ENCODE measurements around the gene PKN2.

PKN2 gene

DNA sequence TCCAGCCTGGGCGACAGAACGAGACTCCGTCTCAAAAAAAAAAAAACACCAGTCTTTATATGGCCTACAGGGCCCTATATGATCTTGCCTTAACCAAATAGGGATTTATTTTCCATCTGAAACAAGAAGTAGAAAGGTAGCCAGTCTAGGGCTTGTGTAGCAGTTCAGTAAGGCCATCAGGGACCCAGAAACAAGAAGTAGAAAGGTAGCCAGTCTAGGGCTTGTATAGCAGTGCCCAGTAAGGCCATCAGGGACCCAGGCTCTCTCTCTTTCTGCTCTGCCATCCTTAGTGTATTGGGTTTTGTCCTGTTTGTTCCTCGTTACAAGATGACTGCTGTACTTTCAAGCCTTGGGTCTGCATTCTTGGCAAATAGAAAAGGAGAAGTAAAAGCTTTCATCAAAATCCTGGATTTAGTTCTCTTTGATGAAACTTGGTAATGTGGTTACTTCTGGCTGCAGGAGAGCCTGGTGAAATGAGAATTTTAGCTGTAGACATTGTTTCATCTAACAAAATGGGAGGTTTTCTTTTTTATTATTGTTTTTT is 46.1 kb downstream of the PKN2 start:
- FAIRE-seq (no peak), DNase-seq (ENCODE audit: insufficient read length, low spot score) (no peak)
- TF ChIP-seq TAF1 (IDR thresholded peaks at IDR 0.05; ENCODE audit: low read depth, low read length) (no peak), POLR2A (IDR thresholded peaks at IDR 0.05; ENCODE audit: low read depth, low read length) (no peak), POU2F2 (IDR thresholded peaks at IDR 0.05; ENCODE audit: low read depth, low read length) (no peak), PAX5 (IDR thresholded peaks at IDR 0.05; ENCODE audit: insufficient read depth, low read length, severe bottlenecking) (no peak), SPI1 (IDR thresholded peaks at IDR 0.05; ENCODE audit: low read depth, low read length) (no peak), POLR2AphosphoS5 (IDR thresholded peaks at IDR 0.05; ENCODE audit: low read depth, low read length) (no peak)

DNA sequence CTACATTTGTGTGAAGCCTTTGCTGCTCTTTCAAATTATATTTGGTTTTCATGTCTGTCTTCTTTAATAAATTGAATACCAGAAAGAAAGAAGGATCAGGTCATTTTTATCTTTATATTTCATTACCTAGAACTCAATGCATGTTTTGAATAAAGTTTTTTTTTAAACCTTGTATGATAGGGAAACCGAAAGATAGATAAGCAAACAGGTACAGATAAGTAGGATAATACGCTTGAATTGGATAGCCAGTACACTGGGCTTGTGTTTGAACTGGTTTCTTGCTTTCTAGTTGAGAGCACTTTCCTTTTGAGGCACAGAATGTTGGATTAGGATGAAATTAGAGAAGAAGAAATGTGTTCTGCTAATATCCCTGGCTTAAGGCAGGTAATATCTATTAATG is 46.9 kb downstream of the PKN2 start:
- TF ChIP-seq POU2F2 (IDR thresholded peaks at IDR 0.05; ENCODE audit: low read depth, low read length) (no peak), POLR2A (IDR thresholded peaks at IDR 0.05; ENCODE audit: low read depth, low read length) (no peak), TAF1 (IDR thresholded peaks at IDR 0.05; ENCODE audit: low read depth, low read length) (no peak), SPI1 (IDR thresholded peaks at IDR 0.05; ENCODE audit: low read depth, low read length) (no peak), PAX5 (IDR thresholded peaks at IDR 0.05; ENCODE audit: insufficient read depth, low read length, severe bottlenecking) (no peak), POLR2AphosphoS5 (IDR thresholded peaks at IDR 0.05; ENCODE audit: low read depth, low read length) (no peak)
- no peak for FAIRE-seq
- DNase-seq (ENCODE audit: insufficient read length, low spot score), result no peak

DNA sequence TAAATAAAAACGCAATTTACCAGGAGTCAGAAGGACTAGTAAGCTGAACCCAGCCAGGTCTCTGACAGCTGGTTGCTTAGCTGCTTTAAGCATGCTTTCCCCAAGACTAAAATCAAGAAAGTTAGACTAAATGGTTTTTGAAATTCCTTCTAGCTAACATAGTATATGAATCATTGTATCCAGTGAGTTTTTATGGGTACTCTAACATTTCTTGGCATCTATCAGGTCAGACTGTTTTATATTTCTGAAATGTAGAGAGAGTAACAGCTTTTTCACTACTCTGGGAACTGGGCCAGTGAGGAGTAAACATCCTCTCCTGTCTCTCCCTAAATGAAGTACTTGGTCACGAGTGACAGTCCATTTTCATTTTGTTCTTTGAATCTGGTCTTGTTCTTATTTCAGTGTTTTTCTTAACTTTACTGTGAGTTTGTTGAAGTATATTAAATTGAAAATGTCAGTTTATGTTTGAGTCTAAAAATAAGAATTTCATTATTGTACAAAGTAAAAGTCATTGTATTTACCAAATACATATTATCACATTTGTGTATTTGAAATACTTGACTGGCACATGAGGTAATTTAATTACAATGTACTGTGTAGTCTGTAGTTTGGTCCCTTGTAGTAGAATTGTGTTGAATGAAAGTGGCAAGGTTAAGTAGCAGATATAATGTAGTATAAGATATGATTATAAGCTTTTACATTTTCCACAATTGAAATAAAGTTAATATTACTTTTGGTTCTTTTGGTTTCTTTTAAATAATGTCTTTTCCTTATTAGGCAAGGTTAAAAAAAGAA is 47.6 kb downstream of the PKN2 start:
- FAIRE-seq (no peak), DNase-seq (ENCODE audit: insufficient read length, low spot score) (no peak)
- TF ChIP-seq POLR2A (IDR thresholded peaks at IDR 0.05; ENCODE audit: low read depth, low read length), result no peak
- no peak for TF ChIP-seq PAX5 (IDR thresholded peaks at IDR 0.05; ENCODE audit: insufficient read depth, low read length, severe bottlenecking)

DNA sequence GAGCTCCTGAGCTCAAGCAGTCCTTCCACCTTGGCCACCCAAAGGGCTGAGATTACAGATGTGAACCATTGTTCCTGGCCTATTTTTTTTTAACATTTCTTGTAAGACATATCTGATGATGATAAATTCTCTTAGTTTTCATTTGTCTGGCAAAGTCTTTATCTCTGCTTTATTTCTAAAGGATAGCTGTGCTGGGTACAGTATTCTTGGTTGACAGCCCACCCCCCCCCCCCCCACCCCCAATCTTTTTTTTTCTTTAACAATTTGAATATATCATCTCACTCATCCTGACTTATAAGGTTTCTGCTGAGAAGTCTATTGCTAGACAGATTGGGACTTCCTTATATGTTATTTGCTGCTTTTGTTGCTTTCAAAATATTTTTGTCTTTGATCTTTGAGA is 51.3 kb downstream of the PKN2 start:
- FAIRE-seq, result no peak
- TF ChIP-seq POLR2A (IDR thresholded peaks at IDR 0.05; ENCODE audit: low read depth, low read length) (no peak), SPI1 (IDR thresholded peaks at IDR 0.05; ENCODE audit: low read depth, low read length) (no peak), PAX5 (IDR thresholded peaks at IDR 0.05; ENCODE audit: insufficient read depth, low read length, severe bottlenecking) (no peak), TAF1 (IDR thresholded peaks at IDR 0.05; ENCODE audit: low read depth, low read length) (no peak), POLR2AphosphoS5 (IDR thresholded peaks at IDR 0.05; ENCODE audit: low read depth, low read length) (no peak)
- DNase-seq (ENCODE audit: insufficient read length, low spot score), result no peak

DNA sequence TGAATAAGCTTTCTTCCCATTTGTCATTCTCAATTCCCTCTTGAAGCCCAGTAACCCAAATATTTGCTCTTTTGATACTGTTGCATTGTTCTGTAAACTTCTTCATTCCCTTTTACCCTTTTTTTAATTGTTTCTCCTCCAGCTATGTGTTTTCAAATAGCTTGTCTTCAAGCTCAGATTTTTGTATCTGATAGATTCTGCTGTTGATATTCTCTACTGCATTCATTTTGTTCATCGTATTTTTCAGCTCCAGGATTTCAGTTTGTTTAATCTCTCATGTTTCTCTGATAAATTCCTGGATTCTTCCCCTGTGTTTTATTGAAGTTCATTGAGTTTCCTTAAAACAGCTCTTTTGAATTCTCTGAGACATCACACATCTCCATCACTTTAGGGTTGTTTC is 51.8 kb downstream of the PKN2 start:
- no peak for TF ChIP-seq SPI1 (IDR thresholded peaks at IDR 0.05; ENCODE audit: low read depth, low read length)
- no peak for TF ChIP-seq PAX5 (IDR thresholded peaks at IDR 0.05; ENCODE audit: insufficient read depth, low read length, severe bottlenecking)
- FAIRE-seq (no peak), DNase-seq (ENCODE audit: insufficient read length, low spot score) (no peak)

DNA sequence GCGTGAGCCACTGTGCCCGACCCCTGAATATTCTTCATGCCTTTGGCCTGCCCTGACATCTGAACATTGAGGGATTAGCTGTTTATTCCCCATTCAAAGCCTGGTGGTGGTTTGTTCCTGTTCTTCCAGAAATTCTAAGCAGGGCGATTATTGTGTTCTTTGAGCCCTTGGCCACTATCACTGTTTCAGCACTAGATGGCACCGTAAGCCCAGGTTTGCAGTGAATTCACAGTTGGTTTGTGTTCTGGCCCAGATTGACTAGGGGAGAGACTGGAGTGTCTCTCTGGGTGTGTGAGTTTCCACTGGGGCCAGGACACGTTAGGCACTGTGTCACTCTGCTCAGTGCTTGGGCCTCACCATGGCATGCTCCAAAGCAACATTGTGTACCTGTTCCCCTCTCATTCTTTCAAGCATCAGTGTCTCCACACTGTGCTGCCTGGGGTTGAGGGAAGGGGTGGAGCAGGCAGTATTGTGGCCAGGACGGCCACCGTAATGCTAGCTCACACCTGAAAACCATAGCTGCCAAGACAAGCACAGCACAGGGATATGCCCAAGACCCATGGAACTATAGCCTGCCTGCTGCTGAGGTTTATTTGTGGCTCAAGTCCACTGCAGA is 52.7 kb downstream of the PKN2 start:
- no peak for TF ChIP-seq POLR2AphosphoS5 (IDR thresholded peaks at IDR 0.05; ENCODE audit: low read depth, low read length)
- TF ChIP-seq TAF1 (IDR thresholded peaks at IDR 0.05; ENCODE audit: low read depth, low read length), result no peak
- TF ChIP-seq PAX5 (IDR thresholded peaks at IDR 0.05; ENCODE audit: insufficient read depth, low read length, severe bottlenecking), result no peak
- no peak for TF ChIP-seq POU2F2 (IDR thresholded peaks at IDR 0.05; ENCODE audit: low read depth, low read length)
- TF ChIP-seq SPI1 (IDR thresholded peaks at IDR 0.05; ENCODE audit: low read depth, low read length), result no peak
- no peak for TF ChIP-seq POLR2A (IDR thresholded peaks at IDR 0.05; ENCODE audit: low read depth, low read length)
- DNase-seq (ENCODE audit: insufficient read length, low spot score) (no peak), FAIRE-seq (peak; percentile 62)

DNA sequence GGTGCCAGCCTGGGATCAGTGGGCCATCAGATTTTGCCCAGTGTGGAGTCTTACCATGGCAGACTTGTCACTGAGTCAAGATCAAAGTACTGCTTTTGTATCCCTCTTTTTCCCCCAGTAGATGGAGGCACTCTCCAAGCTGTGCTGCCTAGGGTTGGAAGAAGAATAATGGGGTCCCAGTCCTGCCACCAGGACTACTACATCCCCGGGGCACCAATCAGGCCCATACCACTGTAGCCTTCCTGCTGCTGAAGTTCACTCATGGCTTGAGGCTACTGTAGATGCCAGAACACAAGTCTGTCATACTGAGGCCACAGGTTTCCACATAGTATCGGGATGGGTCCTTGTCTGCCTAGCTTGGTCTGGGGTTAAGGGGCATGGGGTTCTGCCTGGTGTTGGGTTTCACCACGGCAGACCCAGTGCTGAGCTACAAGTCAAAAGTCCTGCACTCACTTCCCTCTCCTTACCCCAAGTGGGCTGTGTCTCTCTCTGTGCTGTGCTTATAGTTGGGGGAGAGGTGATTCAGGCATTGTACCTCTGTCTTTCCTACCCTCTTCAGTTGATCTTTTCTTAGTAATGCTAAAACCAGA is 53.4 kb downstream of the PKN2 start:
- FAIRE-seq (peak; percentile 62), DNase-seq (ENCODE audit: insufficient read length, low spot score) (no peak)
- TF ChIP-seq POU2F2 (IDR thresholded peaks at IDR 0.05; ENCODE audit: low read depth, low read length), result no peak
- no peak for TF ChIP-seq PAX5 (IDR thresholded peaks at IDR 0.05; ENCODE audit: insufficient read depth, low read length, severe bottlenecking)
- no peak for TF ChIP-seq SPI1 (IDR thresholded peaks at IDR 0.05; ENCODE audit: low read depth, low read length)
- no peak for TF ChIP-seq TAF1 (IDR thresholded peaks at IDR 0.05; ENCODE audit: low read depth, low read length)
- no peak for TF ChIP-seq POLR2A (IDR thresholded peaks at IDR 0.05; ENCODE audit: low read depth, low read length)
- no peak for TF ChIP-seq POLR2AphosphoS5 (IDR thresholded peaks at IDR 0.05; ENCODE audit: low read depth, low read length)

DNA sequence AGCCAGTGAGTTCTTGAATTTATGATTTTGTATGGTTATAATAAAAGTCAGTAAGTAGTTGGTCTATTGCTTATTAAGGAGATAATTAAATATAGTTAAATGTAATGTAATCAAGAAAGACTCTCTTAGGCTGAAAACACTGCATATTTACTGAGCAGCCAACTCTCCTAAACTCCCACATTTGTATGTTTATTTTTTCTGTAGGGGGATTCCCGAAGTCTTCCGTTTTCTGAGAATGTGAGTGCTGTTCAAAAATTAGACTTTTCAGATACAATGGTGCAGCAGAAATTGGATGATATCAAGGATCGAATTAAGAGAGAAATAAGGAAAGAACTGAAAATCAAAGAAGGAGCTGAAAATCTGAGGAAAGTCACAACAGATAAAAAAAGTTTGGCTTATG is 56.7 kb downstream of the PKN2 start:
- TF ChIP-seq POLR2A (IDR thresholded peaks at IDR 0.05; ENCODE audit: low read depth, low read length), result no peak
- TF ChIP-seq POU2F2 (IDR thresholded peaks at IDR 0.05; ENCODE audit: low read depth, low read length), result no peak
- TF ChIP-seq PAX5 (IDR thresholded peaks at IDR 0.05; ENCODE audit: insufficient read depth, low read length, severe bottlenecking), result no peak
- TF ChIP-seq POLR2AphosphoS5 (IDR thresholded peaks at IDR 0.05; ENCODE audit: low read depth, low read length), result no peak
- no peak for TF ChIP-seq TAF1 (IDR thresholded peaks at IDR 0.05; ENCODE audit: low read depth, low read length)
- TF ChIP-seq SPI1 (IDR thresholded peaks at IDR 0.05; ENCODE audit: low read depth, low read length), result no peak
- no peak for FAIRE-seq
- no peak for DNase-seq (ENCODE audit: insufficient read length, low spot score)

DNA sequence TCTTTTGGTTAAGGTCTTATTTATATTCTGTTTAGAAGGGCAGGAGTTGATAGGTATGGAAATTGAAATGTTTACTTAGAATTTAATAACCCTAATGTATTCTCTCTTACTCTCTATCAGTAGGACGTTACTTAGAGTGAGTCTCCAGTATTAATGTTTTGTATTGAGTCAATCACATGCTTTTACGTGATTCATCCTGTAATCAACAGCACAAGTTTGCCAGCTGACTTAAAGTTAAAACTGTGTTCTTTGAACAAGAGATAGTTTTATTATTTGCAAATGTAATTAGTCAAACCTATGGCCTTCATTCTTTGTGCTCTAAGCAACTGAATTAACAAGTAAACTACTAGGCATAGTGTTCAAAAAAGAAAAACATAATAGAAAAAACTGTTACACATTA is 57.3 kb downstream of the PKN2 start:
- no peak for FAIRE-seq
- no peak for DNase-seq (ENCODE audit: insufficient read length, low spot score)
- TF ChIP-seq PAX5 (IDR thresholded peaks at IDR 0.05; ENCODE audit: insufficient read depth, low read length, severe bottlenecking) (no peak), TAF1 (IDR thresholded peaks at IDR 0.05; ENCODE audit: low read depth, low read length) (no peak), SPI1 (IDR thresholded peaks at IDR 0.05; ENCODE audit: low read depth, low read length) (no peak), POU2F2 (IDR thresholded peaks at IDR 0.05; ENCODE audit: low read depth, low read length) (no peak), POLR2AphosphoS5 (IDR thresholded peaks at IDR 0.05; ENCODE audit: low read depth, low read length) (no peak), POLR2A (IDR thresholded peaks at IDR 0.05; ENCODE audit: low read depth, low read length) (no peak)

Measured in GM12891 (cell line).